ENCODE measurements around the gene SELENOF.

- no peak for TF ChIP-seq GATA2 (IDR thresholded peaks at IDR 0.05; ENCODE audit: low read depth, low read length)
- no peak for TF ChIP-seq GATA3 (IDR thresholded peaks at IDR 0.05; ENCODE audit: low read depth, low read length)
These were observed 41.8 kb downstream of the SELENOF start for GRCh38 chr1:86872086-86872485.

Data from SH-SY5Y (cell line).